IMR-90 (cell line): Measurements from ENCODE around the gene CDK8. TPM values are rescaled to one million over a fixed set of nuclear protein-coding genes. Genes with fewer than 3 reads are reported as not detected.

Experiments used
- ATAC-seq: fragments of 200-7000 bp; cut with Tn5 transposase; 2 replicates; pipeline ENCODE4 v1.9.1; 2020; ENCODE audit warnings: low read depth, mild to moderate bottlenecking, moderate library complexity
- BruUV-seq: library from RNA; stranded (reverse); fragments of 400-500 nt; replicated peaks from 2 replicates; lab custom pipeline; 2021; lab: Mats Ljungman, UMichigan
- CTCF ChIA-PET: fragments of 300-600 bp; formaldehyde crosslinking; extraction: SDS; loops from one replicate; lab custom pipeline; 2021; ENCODE audit warnings: antibody characterized with exemption; lab: Yijun Ruan, JAX
- POLR2A ChIA-PET: fragments of 300-600 bp; sonication (Branson Sonifier 250); formaldehyde crosslinking; loops from one replicate; lab custom pipeline; 2022; ENCODE audit warnings: antibody characterized with exemption; ENCODE audit not compliant: unreplicated experiment; lab: Charles Lee
- DNase-seq: peaks from one replicate; pipeline ENCODE4 v3.0.0; 2013
- H2AFZ ChIP-seq: replicated peaks from 2 replicates; pipeline ENCODE3; 2013; ENCODE audit warnings: low read length, mild to moderate bottlenecking; ENCODE audit not compliant: poor library complexity
- H2AK5ac ChIP-seq: 2 replicates; pipeline ENCODE4 v1.6.1; 2013; ENCODE audit warnings: low read depth, low read length, inconsistent platforms
- H2AK9ac ChIP-seq: replicated peaks from 2 replicates; pipeline ENCODE3; 2013; ENCODE audit warnings: mild to moderate bottlenecking, low read depth, low read length, moderate library complexity; ENCODE audit not compliant: poor library complexity
- H2BK120ac ChIP-seq: 2 replicates; pipeline ENCODE4 v1.6.1; 2013; ENCODE audit warnings: low read depth, low read length, inconsistent platforms
- H2BK15ac ChIP-seq: 3 replicates; pipeline ENCODE4 v1.6.1; 2013; ENCODE audit warnings: low read depth, low read length, inconsistent platforms
- H2BK20ac ChIP-seq: 2 replicates; pipeline ENCODE4 v1.6.1; 2013; ENCODE audit warnings: low read depth, mild to moderate bottlenecking, inconsistent platforms, low read length, moderate library complexity
- H2BK5ac ChIP-seq: 2 replicates; pipeline ENCODE4 v1.6.1; 2013; ENCODE audit warnings: mild to moderate bottlenecking, low read depth, low read length, inconsistent platforms; ENCODE audit not compliant: poor library complexity, severe bottlenecking
- H3K14ac ChIP-seq: replicated peaks from 2 replicates; pipeline ENCODE4 v1.6.1; 2013; ENCODE audit warnings: low read depth, low read length, inconsistent platforms
- H3K18ac ChIP-seq: 2 replicates; pipeline ENCODE4 v1.6.1; 2013; ENCODE audit warnings: low read depth, low read length, control low read depth
- H3K23ac ChIP-seq: 2 replicates; pipeline ENCODE4 v1.6.1; 2013; ENCODE audit warnings: low read depth, low read length, inconsistent platforms
- H3K27ac ChIP-seq: 2 replicates; pipeline ENCODE4 v1.5.1; 2013; ENCODE audit warnings: mild to moderate bottlenecking, control low read depth, low read length; ENCODE audit not compliant: insufficient read depth
- H3K27me3 ChIP-seq: 2 replicates; pipeline ENCODE4 v1.6.1; 2013; ENCODE audit warnings: low read length; ENCODE audit not compliant: control insufficient read depth, insufficient read depth
- H3K36me3 ChIP-seq: 2 replicates; pipeline ENCODE4 v1.6.1; 2013; ENCODE audit warnings: low read length, mixed read lengths; ENCODE audit not compliant: control insufficient read depth, insufficient read depth
- H3K4ac ChIP-seq: 2 replicates; pipeline ENCODE4 v1.6.1; 2013; ENCODE audit warnings: low read depth, low read length, inconsistent platforms
- H3K4me1 ChIP-seq: 2 replicates; pipeline ENCODE4 v1.6.1; 2013; ENCODE audit warnings: low read length, mixed read lengths; ENCODE audit not compliant: control insufficient read depth, insufficient read depth
- H3K4me2 ChIP-seq: 2 replicates; pipeline ENCODE4 v1.6.1; 2013; ENCODE audit warnings: low read depth, mild to moderate bottlenecking, control low read depth, low read length, moderate library complexity
- H3K4me3 ChIP-seq: 2 replicates; pipeline ENCODE4 v1.5.1; 2013; ENCODE audit warnings: low read depth, mild to moderate bottlenecking, control low read depth, low read length, moderate library complexity; ENCODE audit not compliant: insufficient read depth
- H3K56ac ChIP-seq: 2 replicates; pipeline ENCODE4 v1.6.1; 2013; ENCODE audit warnings: low read length, inconsistent platforms; ENCODE audit not compliant: insufficient read depth; ENCODE audit errors: extremely low read depth
- H3K79me1 ChIP-seq, 2 experiments: 2 replicates each; pipeline ENCODE4 v1.6.1; 2013; ENCODE audit warnings: low read length in 2 of 2, inconsistent platforms in 1 of 2, low read depth in 1 of 2
- H3K9ac ChIP-seq: 2 replicates; pipeline ENCODE4 v1.6.1; 2013; ENCODE audit warnings: low read depth, low read length, control low read depth
- H3K9me1 ChIP-seq: 2 replicates; pipeline ENCODE4 v1.6.1; 2013; ENCODE audit warnings: low read length, inconsistent platforms; ENCODE audit not compliant: insufficient read depth
- H3K9me3 ChIP-seq: 2 replicates; pipeline ENCODE4 v1.6.1; 2013; ENCODE audit warnings: low read length; ENCODE audit not compliant: control insufficient read depth, insufficient read depth
- H4K20me1 ChIP-seq: 2 replicates; pipeline ENCODE4 v1.6.1; 2013; ENCODE audit warnings: low read length, inconsistent platforms; ENCODE audit not compliant: insufficient read depth
- H4K5ac ChIP-seq: 2 replicates; pipeline ENCODE4 v1.6.1; 2013; ENCODE audit warnings: mild to moderate bottlenecking, low read depth, low read length, control low read depth
- H4K8ac ChIP-seq, 2 experiments: 2 replicates each; pipeline ENCODE4 v1.6.1; 2013; ENCODE audit warnings: low read depth in 2 of 2, low read length in 2 of 2, control low read depth in 1 of 2, inconsistent platforms in 1 of 2
- H4K91ac ChIP-seq: 2 replicates; pipeline ENCODE4 v1.6.1; 2013; ENCODE audit warnings: low read depth, low read length, inconsistent platforms; ENCODE audit not compliant: insufficient read depth
- BHLHE40 ChIP-seq: fragments of 150-350 bp; IDR thresholded peaks from 2 replicates; pipeline ENCODE4 v1.6.1; 2016; ENCODE audit warnings: mild to moderate bottlenecking, low read depth, low read length
- CEBPB ChIP-seq: IDR thresholded peaks from 2 replicates; pipeline ENCODE4 v1.6.1; 2012; ENCODE audit warnings: low read depth, low read length, improper control_type of control experiment
- CHD1 ChIP-seq: IDR thresholded peaks from 2 replicates; pipeline ENCODE4 v1.6.1; 2012; ENCODE audit warnings: low read depth, low read length, improper control_type of control experiment
- FOS ChIP-seq: fragments of 150-350 bp; IDR thresholded peaks from 2 replicates; pipeline ENCODE4 v1.6.1; 2016; ENCODE audit warnings: low read depth, low read length
- MAFK ChIP-seq: IDR thresholded peaks from 2 replicates; pipeline ENCODE4 v1.6.1; 2012; ENCODE audit warnings: low read depth, low read length, improper control_type of control experiment
- MAZ ChIP-seq: IDR thresholded peaks from 2 replicates; pipeline ENCODE4 v1.6.1; 2012; ENCODE audit warnings: low read depth, mild to moderate bottlenecking, low read length, improper control_type of control experiment, moderate library complexity, borderline replicate concordance
- MXI1 ChIP-seq: IDR thresholded peaks from 2 replicates; pipeline ENCODE4 v1.6.1; 2012; ENCODE audit warnings: low read depth, mild to moderate bottlenecking, low read length, moderate library complexity, borderline replicate concordance
- NFE2L2 ChIP-seq: fragments of 150-350 bp; IDR thresholded peaks from 2 replicates; pipeline ENCODE4 v1.6.1; 2016; ENCODE audit warnings: low read depth, mild to moderate bottlenecking, low read length
- POLR2A ChIP-seq: IDR thresholded peaks from 2 replicates; pipeline ENCODE4 v1.6.1; 2012; ENCODE audit warnings: mild to moderate bottlenecking, low read depth, low read length
- RAD21 ChIP-seq: IDR thresholded peaks from 2 replicates; pipeline ENCODE4 v1.6.1; 2012; ENCODE audit warnings: low read length, improper control_type of control experiment
- RCOR1 ChIP-seq: IDR thresholded peaks from 2 replicates; pipeline ENCODE4 v1.6.1; 2012; ENCODE audit warnings: mild to moderate bottlenecking, low read length, improper control_type of control experiment; ENCODE audit not compliant: insufficient replicate concordance
- RFX5 ChIP-seq: IDR thresholded peaks from 2 replicates; pipeline ENCODE4 v1.8.0; 2012; ENCODE audit warnings: low read depth, mild to moderate bottlenecking, low read length, moderate library complexity
- SMC3 ChIP-seq: fragments of 150-350 bp; IDR thresholded peaks from 2 replicates; pipeline ENCODE4 v1.6.1; 2016; ENCODE audit warnings: low read depth, mild to moderate bottlenecking, antibody characterized with exemption, low read length, moderate library complexity
- WGBS, 2 experiments: methylation state at CpG; one replicate each; pipeline versions ENCODE4 v1.1.5 to v1.1.7; 2013; ENCODE audit warnings: missing lambda C conversion rate in 2 of 2; ENCODE audit not compliant: insufficient read length in 1 of 2; ENCODE audit errors: extremely low coverage in 2 of 2; 5-methylcytosine and 5-hydroxymethylcytosine counted together
- dilution Hi-C: fragments of 300-500 bp; cut with HindIII; formaldehyde crosslinking; loops from one replicate; pipeline ENCODE4 v1.14.3; 2018; ENCODE audit warnings: low sequenced_read_pairs; ENCODE audit not compliant: unreplicated experiment
- in situ Hi-C: fragments of 300-500 bp; cut with MboI; formaldehyde crosslinking; loops from 3 replicates; pipeline ENCODE4 v1.14.3; 2019; ENCODE audit warnings: low sequenced_read_pairs, inconsistent platforms, mixed read lengths
- intact Hi-C: fragments of 100-400 bp; cut with micrococcal nuclease; formaldehyde crosslinking; loops from 2 replicates; pipeline ENCODE4 v1.10.0; 2022
- polyA plus RNA-seq, 3 experiments: library from polyadenylated mRNA; depleted of rRNA; stranded (reverse); fragments of >200 nt; gene quantifications; 2 replicates each; pipeline ENCODE4 v1.2.3, GENCODE V29; 2012; ENCODE audit warnings: low replicate concordance in 1 of 3
- total RNA-seq: library from RNA; depleted of rRNA; stranded (reverse); fragments of >200 nt; gene quantifications from 2 replicates; pipeline ENCODE4 v1.2.3, GENCODE V29; 2012
- TF ChIP-seq, protein P1 (sequence below): conservative IDR thresholded peaks from 2 replicates; pipeline ENCODE4 v1.5.1; 2012; ENCODE audit warnings: mild to moderate bottlenecking, low read depth, low read length, improper control_type of control experiment
- TF ChIP-seq, protein P2 (sequence below): fragments of 150-350 bp; IDR thresholded peaks from 2 replicates; pipeline ENCODE4 v1.6.1; 2016; ENCODE audit warnings: low read depth, mild to moderate bottlenecking, low read length, moderate library complexity, borderline replicate concordance
- TF ChIP-seq, protein P3 (sequence below): fragments of 150-350 bp; IDR thresholded peaks from 2 replicates; pipeline ENCODE4 v1.6.1; 2017; ENCODE audit warnings: mild to moderate bottlenecking, antibody characterized with exemption, low read length, low read depth

CDK8 gene
- total and polyA plus RNA-seq, 2 of the 4 experiments (the other 2 are of a cell fraction): 15.4 to 19.0 TPM

DNA sequence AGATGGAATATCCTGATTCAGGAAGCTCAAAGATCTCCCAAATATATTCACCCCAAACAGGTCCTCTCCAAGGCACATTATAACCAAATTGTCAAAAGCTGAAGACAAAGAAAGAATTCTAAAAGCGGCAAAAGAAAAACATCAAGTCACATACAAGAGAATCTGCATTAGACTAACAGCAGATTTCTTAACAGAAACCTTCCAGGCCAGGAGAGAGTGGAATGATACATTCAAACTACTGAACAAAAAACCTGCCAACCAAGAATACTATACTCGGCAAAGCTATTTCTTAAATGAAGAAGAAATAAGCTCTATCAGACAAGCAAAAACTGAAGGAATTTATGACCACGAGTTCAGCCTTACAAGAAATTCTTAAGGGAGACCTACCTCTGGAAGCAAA, 183.0 kb downstream of the CDK8 start:
- no peak overlapping the region for H3K18ac ChIP-seq
- DNase-seq (no peak), ATAC-seq (no peak)
- H2AK5ac ChIP-seq: no peak overlapping the region
- H4K91ac ChIP-seq: no peak overlapping the region
- H2AFZ ChIP-seq: no peak overlapping the region
- no peak overlapping the region for H2AK9ac ChIP-seq
- H3K4me2 ChIP-seq: no peak overlapping the region
- no peak overlapping the region for H2BK15ac ChIP-seq
- WGBS, 2 experiments: no CpG with 5 or more reads among the region's 3 CpGs
- ChIA-PET POLR2A (no interaction called here), CTCF (no interaction called here)
- H3K36me3 ChIP-seq: no peaks in the 10 kb centered on the region
- intact Hi-C loops: no loop called here
- TF ChIP-seq FOS: no peak
- TF ChIP-seq NFE2L2: no peak
- no peak for TF ChIP-seq SMC3
- TF ChIP-seq POLR2A: no peak
- no peak for TF ChIP-seq RAD21
- TF ChIP-seq BHLHE40: no peak
- TF ChIP-seq RFX5: no peak
- TF ChIP-seq, protein P1, sequence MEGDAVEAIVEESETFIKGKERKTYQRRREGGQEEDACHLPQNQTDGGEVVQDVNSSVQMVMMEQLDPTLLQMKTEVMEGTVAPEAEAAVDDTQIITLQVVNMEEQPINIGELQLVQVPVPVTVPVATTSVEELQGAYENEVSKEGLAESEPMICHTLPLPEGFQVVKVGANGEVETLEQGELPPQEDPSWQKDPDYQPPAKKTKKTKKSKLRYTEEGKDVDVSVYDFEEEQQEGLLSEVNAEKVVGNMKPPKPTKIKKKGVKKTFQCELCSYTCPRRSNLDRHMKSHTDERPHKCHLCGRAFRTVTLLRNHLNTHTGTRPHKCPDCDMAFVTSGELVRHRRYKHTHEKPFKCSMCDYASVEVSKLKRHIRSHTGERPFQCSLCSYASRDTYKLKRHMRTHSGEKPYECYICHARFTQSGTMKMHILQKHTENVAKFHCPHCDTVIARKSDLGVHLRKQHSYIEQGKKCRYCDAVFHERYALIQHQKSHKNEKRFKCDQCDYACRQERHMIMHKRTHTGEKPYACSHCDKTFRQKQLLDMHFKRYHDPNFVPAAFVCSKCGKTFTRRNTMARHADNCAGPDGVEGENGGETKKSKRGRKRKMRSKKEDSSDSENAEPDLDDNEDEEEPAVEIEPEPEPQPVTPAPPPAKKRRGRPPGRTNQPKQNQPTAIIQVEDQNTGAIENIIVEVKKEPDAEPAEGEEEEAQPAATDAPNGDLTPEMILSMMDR: no peak
- TF ChIP-seq, protein P2, sequence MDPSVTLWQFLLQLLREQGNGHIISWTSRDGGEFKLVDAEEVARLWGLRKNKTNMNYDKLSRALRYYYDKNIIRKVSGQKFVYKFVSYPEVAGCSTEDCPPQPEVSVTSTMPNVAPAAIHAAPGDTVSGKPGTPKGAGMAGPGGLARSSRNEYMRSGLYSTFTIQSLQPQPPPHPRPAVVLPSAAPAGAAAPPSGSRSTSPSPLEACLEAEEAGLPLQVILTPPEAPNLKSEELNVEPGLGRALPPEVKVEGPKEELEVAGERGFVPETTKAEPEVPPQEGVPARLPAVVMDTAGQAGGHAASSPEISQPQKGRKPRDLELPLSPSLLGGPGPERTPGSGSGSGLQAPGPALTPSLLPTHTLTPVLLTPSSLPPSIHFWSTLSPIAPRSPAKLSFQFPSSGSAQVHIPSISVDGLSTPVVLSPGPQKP: no peak
- TF ChIP-seq RCOR1: no peak
- TF ChIP-seq, protein P3, sequence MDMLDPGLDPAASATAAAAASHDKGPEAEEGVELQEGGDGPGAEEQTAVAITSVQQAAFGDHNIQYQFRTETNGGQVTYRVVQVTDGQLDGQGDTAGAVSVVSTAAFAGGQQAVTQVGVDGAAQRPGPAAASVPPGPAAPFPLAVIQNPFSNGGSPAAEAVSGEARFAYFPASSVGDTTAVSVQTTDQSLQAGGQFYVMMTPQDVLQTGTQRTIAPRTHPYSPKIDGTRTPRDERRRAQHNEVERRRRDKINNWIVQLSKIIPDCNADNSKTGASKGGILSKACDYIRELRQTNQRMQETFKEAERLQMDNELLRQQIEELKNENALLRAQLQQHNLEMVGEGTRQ: no peak
- no peak for TF ChIP-seq MXI1
- no peak for TF ChIP-seq CHD1
- TF ChIP-seq CEBPB: no peak
- no peak for TF ChIP-seq MAFK
- TF ChIP-seq MAZ: no peak
- H2BK120ac ChIP-seq: no peak overlapping the region
- no peaks in the 10 kb centered on the region for H4K20me1 ChIP-seq
- H4K8ac ChIP-seq: no peak overlapping the region
- H3K27me3 ChIP-seq: no peaks in the 10 kb centered on the region
- dilution Hi-C loops: no loop called here
- H4K5ac ChIP-seq: no peak overlapping the region
- no peaks in the 10 kb centered on the region for H3K9me1 ChIP-seq
- no peak overlapping the region for H3K4ac ChIP-seq
- no peak overlapping the region for H3K56ac ChIP-seq
- no peak overlapping the region for H2BK5ac ChIP-seq
- H3K79me1 ChIP-seq: no peaks in the 10 kb centered on the region
- H3K4me1 ChIP-seq: no peaks in the 10 kb centered on the region
- in situ Hi-C loops: no loop called here
- H3K9ac ChIP-seq: no peak overlapping the region
- H3K4me3 ChIP-seq: no peak overlapping the region
- H3K9me3 ChIP-seq: peaks cover 15% of the 10 kb centered on the region
- H3K23ac ChIP-seq: no peak overlapping the region
- no TSS peak for BruUV-seq
- no peak overlapping the region for H2BK20ac ChIP-seq
- no peak overlapping the region for H3K14ac ChIP-seq
- H3K27ac ChIP-seq: no peak overlapping the region
